ENCODE measurements around the gene NPLOC4. TPM values are rescaled to one million over a fixed set of nuclear protein-coding genes. Genes with fewer than 3 reads are reported as not detected.

NPLOC4 gene
- total RNA-seq, 1 donor from 2014 or later: 87.5 TPM

- peaks cover 39% of the 10 kb centered on the region for H3K36me3 ChIP-seq
- peak overlapping the region; percentile 83 for H3K27ac ChIP-seq (replicated peaks)
- intact Hi-C loops (cut with micrococcal nuclease): no loop called here
- no peak for DNase-seq
- peaks cover 92% of the 10 kb centered on the region for H3K4me1 ChIP-seq
- TF ChIP-seq, protein P1, sequence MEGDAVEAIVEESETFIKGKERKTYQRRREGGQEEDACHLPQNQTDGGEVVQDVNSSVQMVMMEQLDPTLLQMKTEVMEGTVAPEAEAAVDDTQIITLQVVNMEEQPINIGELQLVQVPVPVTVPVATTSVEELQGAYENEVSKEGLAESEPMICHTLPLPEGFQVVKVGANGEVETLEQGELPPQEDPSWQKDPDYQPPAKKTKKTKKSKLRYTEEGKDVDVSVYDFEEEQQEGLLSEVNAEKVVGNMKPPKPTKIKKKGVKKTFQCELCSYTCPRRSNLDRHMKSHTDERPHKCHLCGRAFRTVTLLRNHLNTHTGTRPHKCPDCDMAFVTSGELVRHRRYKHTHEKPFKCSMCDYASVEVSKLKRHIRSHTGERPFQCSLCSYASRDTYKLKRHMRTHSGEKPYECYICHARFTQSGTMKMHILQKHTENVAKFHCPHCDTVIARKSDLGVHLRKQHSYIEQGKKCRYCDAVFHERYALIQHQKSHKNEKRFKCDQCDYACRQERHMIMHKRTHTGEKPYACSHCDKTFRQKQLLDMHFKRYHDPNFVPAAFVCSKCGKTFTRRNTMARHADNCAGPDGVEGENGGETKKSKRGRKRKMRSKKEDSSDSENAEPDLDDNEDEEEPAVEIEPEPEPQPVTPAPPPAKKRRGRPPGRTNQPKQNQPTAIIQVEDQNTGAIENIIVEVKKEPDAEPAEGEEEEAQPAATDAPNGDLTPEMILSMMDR (IDR thresholded peaks at IDR 0.05; ENCODE audit: borderline replicate concordance): no peak
- H3K27me3 ChIP-seq (ENCODE audit: low read depth): no peaks in the 10 kb centered on the region
- no peaks in the 10 kb centered on the region for H3K9me3 ChIP-seq (replicated peaks)
- H3K4me3 ChIP-seq: no peak overlapping the region
Observed at GRCh38 chr17:81556175-81556691, 80.7 kb downstream of the NPLOC4 start.

DNA sequence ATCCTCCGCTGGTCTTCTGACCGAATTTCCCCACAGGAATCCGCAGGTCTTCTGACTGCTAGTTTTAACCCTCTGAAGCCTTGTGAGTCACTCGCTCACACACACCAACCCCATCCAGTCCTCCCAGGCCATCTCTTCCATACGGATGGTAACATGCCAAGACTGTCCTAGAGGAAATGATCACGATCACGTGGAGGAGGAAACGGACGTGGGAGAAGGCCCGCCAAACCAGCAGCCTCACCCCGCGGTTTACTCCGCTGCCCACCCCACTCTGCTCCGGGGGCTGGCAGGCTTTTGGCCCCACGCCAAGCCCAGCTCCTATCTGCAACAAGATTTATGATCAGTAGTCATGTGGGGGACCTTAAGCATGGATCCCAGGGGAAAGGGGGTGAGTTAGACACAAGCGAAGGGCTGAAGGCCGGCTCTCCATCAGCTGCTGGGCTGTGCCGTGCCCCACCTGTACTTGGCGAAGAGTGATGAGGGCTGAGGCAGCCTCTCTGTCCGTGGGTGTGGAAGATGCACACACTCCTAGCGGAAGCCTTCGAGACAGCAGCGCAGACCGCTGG is 83.2 kb downstream of the NPLOC4 start:
- peak overlapping the region; percentile 96 for H3K27ac ChIP-seq (replicated peaks)
- no peak for DNase-seq
- no peaks in the 10 kb centered on the region for H3K27me3 ChIP-seq (ENCODE audit: low read depth)
- intact Hi-C loops (cut with micrococcal nuclease): no loop called here
- H3K36me3 ChIP-seq: peaks cover 28% of the 10 kb centered on the region
- TF ChIP-seq, protein P1 (IDR thresholded peaks at IDR 0.05; ENCODE audit: borderline replicate concordance): no peak
- peaks cover 75% of the 10 kb centered on the region for H3K4me1 ChIP-seq
- H3K9me3 ChIP-seq (replicated peaks): no peaks in the 10 kb centered on the region
- peak overlapping the region; percentile 87 for H3K4me3 ChIP-seq

GRCh38 chr17:81553018-81553615 is 83.8 kb downstream of the NPLOC4 start:
- H3K36me3 ChIP-seq: peaks cover 27% of the 10 kb centered on the region
- no peaks in the 10 kb centered on the region for H3K9me3 ChIP-seq (replicated peaks)
- peak overlapping the region; percentile 87 for H3K4me3 ChIP-seq
- peak overlapping the region; percentile 96 for H3K27ac ChIP-seq (replicated peaks)
- DNase-seq: peak; percentile 75
- intact Hi-C loops (cut with micrococcal nuclease): no loop called here
- peaks cover 69% of the 10 kb centered on the region for H3K4me1 ChIP-seq
- TF ChIP-seq, protein P1 (IDR thresholded peaks at IDR 0.05; ENCODE audit: borderline replicate concordance): no peak
- H3K27me3 ChIP-seq (ENCODE audit: low read depth): no peaks in the 10 kb centered on the region

DNA sequence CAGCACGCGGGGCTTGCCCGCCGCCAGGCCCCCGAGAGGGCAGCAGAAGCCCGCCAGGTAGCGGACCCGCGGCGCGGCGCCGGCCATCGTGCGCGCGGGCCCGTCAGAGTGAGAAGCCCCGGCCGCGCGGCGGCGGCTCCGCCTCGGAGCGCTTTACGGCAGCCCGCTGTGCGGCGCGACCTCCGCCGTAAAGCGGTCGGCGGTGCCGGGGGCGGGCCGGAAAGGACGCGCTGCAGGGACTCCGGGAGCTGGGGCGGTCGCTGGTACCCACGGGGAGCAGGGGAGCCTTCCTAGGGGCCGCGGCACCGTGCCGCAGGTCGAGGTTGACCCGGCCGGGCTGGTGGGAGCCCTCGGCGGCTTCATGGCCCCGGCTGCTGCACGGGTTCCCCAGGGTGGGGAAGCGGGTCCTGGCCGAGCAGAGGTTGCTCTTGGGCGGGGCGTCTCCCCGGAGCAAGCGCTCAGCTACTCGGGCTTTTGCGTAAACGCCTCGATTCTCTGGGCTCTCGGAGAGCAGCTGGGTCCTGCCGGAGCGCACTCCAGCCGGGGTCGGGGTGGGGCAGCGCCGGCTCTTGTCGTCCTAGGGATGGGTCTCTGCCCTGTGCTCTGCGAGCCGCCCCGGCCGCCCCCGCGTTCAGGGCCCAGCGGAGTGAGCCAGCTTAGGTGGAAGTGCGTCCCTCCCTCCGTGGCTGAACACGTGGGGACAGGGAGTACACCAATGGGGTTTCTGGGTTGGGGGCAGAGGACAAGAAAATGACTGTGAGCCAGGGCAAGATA is 84.5 kb downstream of the NPLOC4 start, which contains the start of gene FAAP100:
FAAP100 (minus strand) TSS at position 110 of the 774 bp plus-strand sequence; CDS start at position 87, 23 bp downstream.
- H3K36me3 ChIP-seq: peaks cover 27% of the 10 kb centered on the region
- DNase-seq: peak; percentile 82
- no peaks in the 10 kb centered on the region for H3K27me3 ChIP-seq (ENCODE audit: low read depth)
- no peaks in the 10 kb centered on the region for H3K9me3 ChIP-seq (replicated peaks)
- intact Hi-C loops (cut with micrococcal nuclease): no loop called here
- peak within 1 kb of the TSS; percentile 96 for H3K27ac ChIP-seq (replicated peaks)
- peaks cover 62% of the 10 kb centered on the region for H3K4me1 ChIP-seq
- H3K4me3 ChIP-seq: peak within 1 kb of the TSS; percentile 87
- TF ChIP-seq, protein P1 (IDR thresholded peaks at IDR 0.05; ENCODE audit: borderline replicate concordance): no peak

- Histone ChIP-seq H3K27me3 (ENCODE audit: low read depth) (no peaks in the 10 kb centered on the region), H3K4me3 (peak overlapping the region; percentile 87), H3K4me1 (peaks cover 55% of the 10 kb centered on the region), H3K9me3 (replicated peaks) (no peaks in the 10 kb centered on the region), H3K36me3 (peaks cover 30% of the 10 kb centered on the region), H3K27ac (replicated peaks) (peak overlapping the region; percentile 96)
- intact Hi-C loops (cut with micrococcal nuclease): no loop called here
- no peak for DNase-seq
- TF ChIP-seq, protein P1 (IDR thresholded peaks at IDR 0.05; ENCODE audit: borderline replicate concordance): no peak
Observed at GRCh38 chr17:81551458-81552243, 85.3 kb downstream of the NPLOC4 start.
